Epithelial cell of prostate (primary cell): Measurements from ENCODE around the gene SMURF2.
A peak's percentile ranks its signal among the peaks of the same experiment; 100 is the strongest.

ENCODE experiments used
- DNase-seq: peaks from one replicate; pipeline ENCODE4 v3.0.0-alpha.2; 2011; ENCODE audit warnings: low read depth, low spot score
- H3K27ac ChIP-seq: fragments of 450-650 bp; 2 replicates; pipeline ENCODE4 v1.5.1; 2017; ENCODE audit warnings: mild to moderate bottlenecking

Gene SMURF2

GRCh38 chr17:64551461-64551860, 110.6 kb downstream of the SMURF2 start:
- H3K27ac ChIP-seq = no peak overlapping the region
- no peak for DNase-seq

GRCh38 chr17:64547319-64547718, 114.8 kb downstream of the SMURF2 start:
- no peak for DNase-seq
- no peak overlapping the region for H3K27ac ChIP-seq

GRCh38 chr17:64546716-64547115, 115.4 kb downstream of the SMURF2 start:
- no peak for DNase-seq

DNA sequence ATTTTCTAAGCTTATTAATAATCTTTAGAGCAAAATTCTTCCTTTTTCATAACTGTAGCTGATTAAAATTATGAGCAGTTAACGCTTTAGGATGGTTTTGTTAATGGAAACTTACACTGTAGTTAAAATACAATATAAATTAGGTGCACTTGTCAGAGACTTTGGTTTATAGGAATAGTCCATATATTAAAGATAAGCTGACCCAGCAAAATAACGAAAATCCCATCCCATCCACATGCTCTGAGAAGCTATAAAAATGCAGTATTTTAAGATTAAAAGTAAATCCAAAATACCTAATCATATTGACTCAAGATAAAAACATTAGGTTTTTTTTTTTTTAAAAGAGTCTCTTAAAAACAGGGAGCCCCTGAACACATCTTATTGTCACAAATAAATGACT, 117.4 kb downstream of the SMURF2 start:
- DNase-seq = no peak
- H3K27ac ChIP-seq = no peak overlapping the region

More at GRCh38 chr17:64546716-64547115, 115.4 kb downstream of the SMURF2 start:
- H3K27ac ChIP-seq = no peak overlapping the region

- DNase-seq = no peak
- peak overlapping the region; percentile 5 for H3K27ac ChIP-seq
Measured at GRCh38 chr17:64540118-64540776, 121.9 kb downstream of the SMURF2 start.

GRCh38 chr17:64538508-64539130, 123.5 kb downstream of the SMURF2 start:
- no peak overlapping the region for H3K27ac ChIP-seq
- DNase-seq = no peak

GRCh38 chr17:64537488-64537887, 124.6 kb downstream of the SMURF2 start:
- no peak for DNase-seq
- no peak overlapping the region for H3K27ac ChIP-seq

DNA sequence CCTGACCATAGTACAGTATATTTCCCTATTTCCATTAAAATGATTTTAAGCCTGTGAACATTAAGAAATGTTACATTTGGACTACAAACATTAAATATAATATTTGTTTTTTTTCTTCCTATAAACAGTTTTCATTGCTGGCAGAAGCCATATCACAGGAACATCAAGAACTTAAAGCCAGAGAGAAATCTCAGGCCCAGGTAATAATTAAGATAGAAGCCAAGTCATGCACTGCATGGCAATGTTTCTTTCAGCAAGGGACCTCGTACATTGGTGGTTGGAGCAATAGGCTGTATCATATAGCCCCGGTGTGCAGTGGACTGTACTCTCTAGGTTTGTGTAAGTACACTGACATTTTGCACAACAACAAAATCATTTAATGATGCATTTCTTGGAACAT, 125.2 kb downstream of the SMURF2 start:
- H3K27ac ChIP-seq = no peak overlapping the region
- DNase-seq = no peak

- no peak overlapping the region for H3K27ac ChIP-seq
- no peak for DNase-seq
Measured at GRCh38 chr17:64535357-64535756, 126.8 kb downstream of the SMURF2 start.

DNA sequence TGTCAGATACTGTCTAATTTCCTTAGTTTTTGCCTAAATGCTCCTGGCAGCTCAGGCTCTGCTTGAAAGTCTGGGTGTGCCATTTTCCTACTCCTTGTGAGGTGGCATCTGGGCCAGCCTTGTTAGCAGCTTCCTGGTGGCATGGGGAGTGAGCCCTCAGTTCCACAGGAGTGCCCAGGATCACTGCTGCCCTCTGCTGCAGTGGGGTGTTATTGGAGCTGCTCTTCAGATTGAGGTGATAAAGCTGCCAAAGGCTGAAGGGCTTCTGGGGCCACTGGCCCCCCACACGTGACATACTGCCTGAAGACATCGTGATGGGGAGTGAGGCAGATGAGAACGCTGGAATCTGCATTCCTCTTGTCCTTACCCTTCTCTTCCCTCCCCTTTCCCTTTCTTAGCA, 127.9 kb downstream of the SMURF2 start:
- H3K27ac ChIP-seq = no peak overlapping the region
- no peak for DNase-seq

DNA sequence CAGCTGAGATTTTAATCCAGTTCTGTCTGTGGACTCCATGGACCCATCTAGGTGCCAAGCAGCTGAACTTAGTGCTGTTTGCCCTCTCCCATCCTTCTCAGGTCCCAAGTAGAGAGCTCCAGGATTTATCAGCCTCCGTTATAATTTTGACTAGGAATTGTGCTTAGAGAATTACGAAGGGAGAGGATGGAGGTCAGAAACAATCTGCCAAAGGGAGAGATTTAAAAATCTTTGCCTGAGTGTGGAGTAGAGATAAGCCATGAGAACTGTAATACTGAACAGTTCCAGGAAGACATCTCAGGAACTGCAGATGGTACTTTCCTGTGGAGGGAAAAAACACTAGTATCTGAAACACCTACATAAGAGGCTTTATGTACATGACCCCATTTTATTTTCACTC, 128.3 kb downstream of the SMURF2 start:
- DNase-seq = no peak
- H3K27ac ChIP-seq = no peak overlapping the region

DNA sequence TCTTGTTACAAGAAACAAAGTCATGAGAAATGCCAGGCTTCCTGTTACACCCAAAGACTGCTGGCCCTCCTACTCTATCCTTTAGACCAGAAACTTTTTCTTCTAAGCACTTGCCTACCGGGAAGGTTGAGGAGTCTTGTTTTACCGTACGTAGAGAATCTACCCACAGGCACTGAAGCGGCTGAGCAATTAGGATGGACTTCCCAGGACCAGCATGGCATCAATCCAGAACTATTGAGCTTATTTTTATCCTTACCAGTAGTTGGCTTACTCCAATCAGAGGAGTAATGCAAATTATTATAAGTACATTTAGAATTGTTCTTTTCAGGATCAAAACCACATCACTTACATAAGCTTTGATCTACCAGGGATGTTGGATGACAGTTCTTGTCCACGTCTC, 129.7 kb downstream of the SMURF2 start:
- no peak overlapping the region for H3K27ac ChIP-seq

GRCh38 chr17:64531955-64532371, 130.1 kb downstream of the SMURF2 start:
- H3K27ac ChIP-seq = no peak overlapping the region
- no peak for DNase-seq

More for the DNA sequence above, 129.7 kb downstream of the SMURF2 start:
- no peak for DNase-seq

- no peak for DNase-seq
- no peak overlapping the region for H3K27ac ChIP-seq
Measured at GRCh38 chr17:64529221-64529620, 132.9 kb downstream of the SMURF2 start.

DNA sequence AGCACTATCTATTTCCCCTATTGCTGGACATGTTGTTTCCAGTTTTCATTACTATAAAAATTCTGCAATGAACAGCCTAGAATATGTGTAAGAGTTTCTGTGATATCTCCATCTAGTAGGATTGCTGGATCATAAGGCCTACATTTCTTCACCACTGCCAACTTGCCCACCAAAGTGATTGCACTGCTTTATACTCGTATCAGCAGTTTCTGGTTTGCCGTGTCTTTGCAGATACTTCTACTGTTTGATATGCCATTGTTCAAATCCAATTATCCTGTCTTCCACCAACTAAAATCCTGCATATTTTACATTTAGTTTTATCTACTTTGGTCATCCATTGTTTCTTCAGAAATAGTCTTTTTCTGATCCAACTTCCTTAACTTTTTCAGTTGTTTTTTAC, 134.2 kb downstream of the SMURF2 start:
- no peak overlapping the region for H3K27ac ChIP-seq
- DNase-seq = no peak

DNA sequence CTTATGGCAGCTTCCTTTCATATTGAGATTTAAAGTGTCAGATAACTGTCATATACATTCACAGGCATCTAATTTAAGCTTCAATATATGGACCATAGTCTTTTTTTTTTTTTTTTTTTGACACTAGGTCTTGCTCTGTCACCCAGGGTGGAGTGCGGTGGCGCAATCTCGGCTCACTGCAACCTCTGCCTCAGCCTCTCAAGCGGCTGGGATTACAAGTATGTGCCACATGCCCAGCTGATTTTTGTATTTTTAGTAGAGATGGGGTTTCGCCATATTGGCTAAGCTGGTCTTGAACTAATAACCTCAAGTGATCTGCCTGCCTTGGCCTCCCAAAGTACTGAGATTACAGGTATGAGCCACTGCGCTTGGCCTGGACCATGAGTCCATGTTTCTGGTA, 141.7 kb downstream of the SMURF2 start:
- no peak for DNase-seq

DNA sequence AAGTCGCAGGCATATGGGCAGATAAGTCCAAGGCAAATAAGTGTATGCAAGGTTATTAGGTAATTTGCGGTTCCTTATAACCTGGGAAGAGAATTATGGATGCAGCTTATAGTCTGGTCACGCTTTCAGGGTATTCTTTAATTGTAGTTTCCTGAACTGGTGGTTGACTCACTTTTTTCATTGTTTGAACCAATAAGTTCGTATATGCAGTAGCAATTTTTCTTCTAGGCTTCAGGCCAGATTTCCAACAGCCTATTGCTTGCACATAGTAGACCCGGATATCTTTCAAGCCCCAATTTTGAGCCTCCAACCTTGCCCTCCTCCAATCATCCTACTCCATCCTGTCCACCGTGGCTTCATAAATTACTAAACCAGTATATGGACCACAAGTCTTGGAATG, 142.5 kb downstream of the SMURF2 start:
- DNase-seq = no peak
- no peak overlapping the region for H3K27ac ChIP-seq

More for the DNA sequence above, 141.7 kb downstream of the SMURF2 start:
- H3K27ac ChIP-seq = no peak overlapping the region

- DNase-seq = no peak
- no peak overlapping the region for H3K27ac ChIP-seq
Measured at GRCh38 chr17:64515829-64516228, 146.3 kb downstream of the SMURF2 start.

DNA sequence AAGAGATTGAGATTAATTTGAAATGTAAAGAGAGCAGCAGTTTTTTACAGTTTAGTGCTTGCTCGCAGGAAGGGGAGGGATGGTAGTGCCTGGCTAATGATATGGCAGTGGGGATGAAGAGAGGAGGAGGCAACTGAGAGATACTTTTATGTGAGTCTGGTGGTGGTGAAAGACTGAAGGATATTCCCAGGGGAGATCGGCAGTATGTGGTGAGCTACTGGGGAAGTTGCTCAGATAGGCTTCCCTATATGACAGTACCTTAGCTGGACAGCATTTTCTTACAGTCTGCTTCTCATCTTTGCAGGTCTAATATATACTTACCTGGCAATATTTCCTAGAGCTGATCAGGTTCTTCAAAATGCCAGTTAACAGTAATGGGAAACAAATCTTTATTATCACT, 146.7 kb downstream of the SMURF2 start:
- no peak for DNase-seq
- no peak overlapping the region for H3K27ac ChIP-seq

DNA sequence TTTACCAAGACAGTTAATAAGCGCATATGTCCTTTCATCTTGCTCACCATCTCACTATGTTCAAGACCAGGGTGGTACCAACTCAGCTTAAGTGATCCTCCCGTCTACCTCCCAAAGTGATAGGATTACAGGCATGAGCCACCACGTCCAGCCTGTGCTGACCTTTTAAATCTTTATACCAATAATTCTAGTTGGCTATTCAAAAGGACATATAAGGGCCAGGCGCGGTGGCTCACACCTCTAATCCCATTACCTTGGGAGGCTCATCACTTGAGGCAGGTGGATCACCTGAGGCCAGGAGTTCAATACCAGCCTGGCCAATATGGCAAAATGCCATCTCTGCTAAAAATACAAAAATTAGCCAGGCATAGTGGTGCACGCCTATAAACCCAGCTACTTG, 152.9 kb downstream of the SMURF2 start:
- DNase-seq = no peak
- no peak overlapping the region for H3K27ac ChIP-seq

DNA sequence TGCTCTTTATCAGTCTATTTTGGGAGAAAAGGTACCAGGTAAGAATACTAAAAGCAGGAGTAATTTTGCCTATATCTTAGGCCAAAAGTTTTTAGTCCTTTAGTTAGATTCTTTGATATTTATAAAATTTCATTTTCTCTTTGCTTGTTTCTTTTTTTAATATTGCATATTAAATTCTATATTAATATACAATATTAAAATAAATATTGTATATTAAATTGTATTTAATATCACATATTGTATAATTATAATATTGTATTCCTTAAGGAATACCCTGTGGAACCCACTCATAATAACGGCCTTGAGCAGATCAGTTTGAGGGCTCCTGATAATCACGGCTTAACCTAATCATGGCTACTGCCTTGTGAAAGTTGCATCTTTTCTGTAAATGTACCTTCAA, 153.4 kb downstream of the SMURF2 start:
- no peak for DNase-seq
- H3K27ac ChIP-seq = no peak overlapping the region

- H3K27ac ChIP-seq = peak overlapping the region; percentile 97
- no peak for DNase-seq
Measured at GRCh38 chr17:64507413-64507782, 154.7 kb downstream of the SMURF2 start.
